B cell (primary cell): ENCODE data around the gene TAB3.

Experiments used
- CTCF ChIP-seq: fragments of 200-600 bp; IDR thresholded peaks from one replicate; pipeline ENCODE4 v1.8.0; 2022; ENCODE audit warnings: antibody characterized with exemption, mild to moderate bottlenecking
- EZH2 ChIP-seq: IDR thresholded peaks from 2 replicates; pipeline ENCODE4 v1.6.1; 2012; ENCODE audit warnings: borderline replicate concordance, low read depth, mild to moderate bottlenecking, moderate library complexity, low read length; ENCODE audit not compliant: insufficient read depth, poor library complexity, severe bottlenecking

- TF ChIP-seq CTCF (no peak), EZH2 (no peak)
Observed at GRCh38 chrX:30876367-30876766, 12.7 kb downstream of the TAB3 start.
